Measurements from ENCODE around the gene ERC1.

Gene ERC1

GRCh38 chr12:1184402-1184801, 193.4 kb downstream of the ERC1 start:
- Histone ChIP-seq H3K4me2 (ENCODE audit: low read depth, low read length) (0 out of 2 replicates have a peak overlapping the region, but pooled peaks have one; percentile 47), H3K79me2 (ENCODE audit: low read length) (no peaks in the 10 kb centered on the region), H3K4me1 (ENCODE audit: low read length) (peaks cover 17% of the 10 kb centered on the region), H3K9me3 (replicated peaks; ENCODE audit: insufficient read depth, low read length) (no peaks in the 10 kb centered on the region), H3K9ac (ENCODE audit: low read length) (no peak overlapping the region), H3K27me3 (replicated peaks; ENCODE audit: insufficient read depth, low read length) (no peaks in the 10 kb centered on the region), H3K9me2 (replicated peaks; ENCODE audit: insufficient read depth, low read length) (no peaks in the 10 kb centered on the region), H4K20me1 (ENCODE audit: insufficient read depth, low read length) (no peaks in the 10 kb centered on the region), H3K36me3 (replicated peaks; ENCODE audit: insufficient read depth, low read length) (no peaks in the 10 kb centered on the region), H2AFZ (ENCODE audit: low read length) (no peak overlapping the region), H3F3A (ENCODE audit: insufficient read depth, low read length) (peaks cover 25% of the 10 kb centered on the region), H3K27ac (ENCODE audit: low read length) (0 out of 2 replicates have a peak overlapping the region, but pooled peaks have one; percentile 59), H3K4me3 (ENCODE audit: low read length) (no peak overlapping the region)
- TF ChIP-seq EZH2phosphoT487 (IDR thresholded peaks at IDR 0.05; ENCODE audit: low read length) (no peak), CTCF (IDR thresholded peaks at IDR 0.05; ENCODE audit: low read length) (no peak), EZH2 (optimal IDR thresholded peaks at IDR 0.05; ENCODE audit: low read depth, low read length) (no peak)
- DNase-seq: no peak

- Histone ChIP-seq H3K9me3 (replicated peaks; ENCODE audit: insufficient read depth, low read length) (no peaks in the 10 kb centered on the region), H3K4me1 (ENCODE audit: low read length) (peaks cover 17% of the 10 kb centered on the region), H3K79me2 (ENCODE audit: low read length) (no peaks in the 10 kb centered on the region), H3K9ac (ENCODE audit: low read length) (no peak overlapping the region), H3K4me3 (ENCODE audit: low read length) (no peak overlapping the region; the same call in 1 of the 2 replicates), H3K4me2 (ENCODE audit: low read depth, low read length) (peak overlapping the region; percentile 47), H2AFZ (ENCODE audit: low read length) (no peak overlapping the region), H4K20me1 (ENCODE audit: insufficient read depth, low read length) (no peaks in the 10 kb centered on the region), H3K27me3 (replicated peaks; ENCODE audit: insufficient read depth, low read length) (no peaks in the 10 kb centered on the region), H3K27ac (ENCODE audit: low read length) (peak overlapping the region; percentile 59; the same call in 1 of the 2 replicates), H3K9me2 (replicated peaks; ENCODE audit: insufficient read depth, low read length) (no peaks in the 10 kb centered on the region), H3F3A (ENCODE audit: insufficient read depth, low read length) (peaks cover 25% of the 10 kb centered on the region), H3K36me3 (replicated peaks; ENCODE audit: insufficient read depth, low read length) (no peaks in the 10 kb centered on the region)
- DNase-seq: peak; percentile 84
- no peak for TF ChIP-seq CTCF (IDR thresholded peaks at IDR 0.05; ENCODE audit: low read length)
- TF ChIP-seq EZH2phosphoT487 (IDR thresholded peaks at IDR 0.05; ENCODE audit: low read length): no peak
- TF ChIP-seq EZH2 (optimal IDR thresholded peaks at IDR 0.05; ENCODE audit: low read depth, low read length): no peak
Measured at GRCh38 chr12:1185460-1186182, 194.6 kb downstream of the ERC1 start.

GRCh38 chr12:1186298-1186697, 195.3 kb downstream of the ERC1 start:
- no peak overlapping the region; the same call in 1 of the 2 replicates for H3K4me3 ChIP-seq (ENCODE audit: low read length)
- H3K27me3 ChIP-seq (replicated peaks; ENCODE audit: insufficient read depth, low read length): no peaks in the 10 kb centered on the region
- no peaks in the 10 kb centered on the region for H3K36me3 ChIP-seq (replicated peaks; ENCODE audit: insufficient read depth, low read length)
- H2AFZ ChIP-seq (ENCODE audit: low read length): no peak overlapping the region
- H3K79me2 ChIP-seq (ENCODE audit: low read length): no peaks in the 10 kb centered on the region
- peaks cover 25% of the 10 kb centered on the region for H3F3A ChIP-seq (ENCODE audit: insufficient read depth, low read length)
- H3K9me2 ChIP-seq (replicated peaks; ENCODE audit: insufficient read depth, low read length): no peaks in the 10 kb centered on the region
- no peak overlapping the region for H3K9ac ChIP-seq (ENCODE audit: low read length)
- H3K4me2 ChIP-seq (ENCODE audit: low read depth, low read length): peak overlapping the region; percentile 47
- H3K4me1 ChIP-seq (ENCODE audit: low read length): peaks cover 19% of the 10 kb centered on the region
- no peak for TF ChIP-seq CTCF (IDR thresholded peaks at IDR 0.05; ENCODE audit: low read length)
- no peak for TF ChIP-seq EZH2 (optimal IDR thresholded peaks at IDR 0.05; ENCODE audit: low read depth, low read length)
- no peak for TF ChIP-seq EZH2phosphoT487 (IDR thresholded peaks at IDR 0.05; ENCODE audit: low read length)
- no peak for DNase-seq
- H4K20me1 ChIP-seq (ENCODE audit: insufficient read depth, low read length): no peaks in the 10 kb centered on the region
- no peaks in the 10 kb centered on the region for H3K9me3 ChIP-seq (replicated peaks; ENCODE audit: insufficient read depth, low read length)
- peak overlapping the region; percentile 59; the same call in 1 of the 2 replicates for H3K27ac ChIP-seq (ENCODE audit: low read length)

Data from MM.1S (cell line).